Measurements from ENCODE around the gene INSR.
"Not testable (repeated sequence)": the region's sequence is repeated elsewhere in the genome, so short reads cannot be mapped to it uniquely, and the experiment has no call there.

Gene INSR

DNA sequence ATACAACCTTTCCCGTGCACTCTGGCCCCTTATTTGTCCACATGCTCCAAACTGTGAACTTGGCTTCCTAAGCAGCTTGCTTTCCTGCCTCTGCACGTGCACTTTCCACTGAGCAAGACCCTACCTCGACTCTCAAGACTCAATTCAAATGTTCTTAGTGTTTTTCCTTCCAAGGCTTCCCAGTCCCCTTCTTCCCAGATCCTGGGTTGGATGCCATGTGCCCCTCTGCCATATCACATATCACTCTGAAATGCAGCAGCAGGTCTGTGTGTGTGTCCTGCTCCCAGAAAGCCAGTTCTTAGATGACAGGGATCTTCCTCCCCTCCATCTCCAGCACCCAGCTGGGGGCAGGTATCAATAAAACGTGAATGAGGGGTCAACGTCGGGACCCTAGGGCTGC, 221.7 kb downstream of the INSR start:
- ChIA-PET CTCF (no interaction called here), POLR2A (no interaction called here)
- no peak overlapping the region for H3K4me3 ChIP-seq (ENCODE audit: low read depth, low read length)
- TF ChIP-seq, protein P1, sequence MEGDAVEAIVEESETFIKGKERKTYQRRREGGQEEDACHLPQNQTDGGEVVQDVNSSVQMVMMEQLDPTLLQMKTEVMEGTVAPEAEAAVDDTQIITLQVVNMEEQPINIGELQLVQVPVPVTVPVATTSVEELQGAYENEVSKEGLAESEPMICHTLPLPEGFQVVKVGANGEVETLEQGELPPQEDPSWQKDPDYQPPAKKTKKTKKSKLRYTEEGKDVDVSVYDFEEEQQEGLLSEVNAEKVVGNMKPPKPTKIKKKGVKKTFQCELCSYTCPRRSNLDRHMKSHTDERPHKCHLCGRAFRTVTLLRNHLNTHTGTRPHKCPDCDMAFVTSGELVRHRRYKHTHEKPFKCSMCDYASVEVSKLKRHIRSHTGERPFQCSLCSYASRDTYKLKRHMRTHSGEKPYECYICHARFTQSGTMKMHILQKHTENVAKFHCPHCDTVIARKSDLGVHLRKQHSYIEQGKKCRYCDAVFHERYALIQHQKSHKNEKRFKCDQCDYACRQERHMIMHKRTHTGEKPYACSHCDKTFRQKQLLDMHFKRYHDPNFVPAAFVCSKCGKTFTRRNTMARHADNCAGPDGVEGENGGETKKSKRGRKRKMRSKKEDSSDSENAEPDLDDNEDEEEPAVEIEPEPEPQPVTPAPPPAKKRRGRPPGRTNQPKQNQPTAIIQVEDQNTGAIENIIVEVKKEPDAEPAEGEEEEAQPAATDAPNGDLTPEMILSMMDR (IDR thresholded peaks at IDR 0.05; ENCODE audit: insufficient read depth, low read length, missing control alignments): no peak
- no peak for DNase-seq (ENCODE audit: low read depth, low spot score)

DNA sequence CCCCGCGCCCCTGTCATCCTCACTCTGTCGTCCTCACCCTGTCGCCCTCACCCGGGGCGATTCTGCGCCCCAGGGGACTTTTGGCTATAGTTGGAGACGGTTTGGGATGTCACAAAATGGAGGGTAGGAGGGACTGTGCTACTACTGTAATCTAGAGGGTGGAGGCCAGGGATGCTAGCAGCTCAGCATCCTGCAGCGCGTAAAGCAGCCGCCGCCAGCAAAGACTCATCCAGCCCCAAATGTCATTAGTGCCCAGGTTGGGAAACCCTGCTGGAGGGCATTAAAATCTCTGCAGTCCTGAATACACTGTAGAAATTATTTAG, 224.3 kb downstream of the INSR start:
- ChIA-PET CTCF (interaction anchor here (1.5 to 2.4 kb wide), 2 partner anchors 11 to 611 kb away, joined by 4 to 10 read pairs; partner anchors contain the start of gene TRAPPC5), POLR2A (interaction anchor here (0.6 to 1.0 kb wide), 6 partner anchors 10 to 1012 kb away, joined by 3 to 4 read pairs (median 4); no protein-coding TSS in a partner anchor)
- no peak for DNase-seq (ENCODE audit: low read depth, low spot score)
- H3K4me3 ChIP-seq (ENCODE audit: low read depth, low read length): peak overlapping the region; percentile 93
- TF ChIP-seq, protein P1 (IDR thresholded peaks at IDR 0.05; ENCODE audit: insufficient read depth, low read length, missing control alignments): no peak

DNA sequence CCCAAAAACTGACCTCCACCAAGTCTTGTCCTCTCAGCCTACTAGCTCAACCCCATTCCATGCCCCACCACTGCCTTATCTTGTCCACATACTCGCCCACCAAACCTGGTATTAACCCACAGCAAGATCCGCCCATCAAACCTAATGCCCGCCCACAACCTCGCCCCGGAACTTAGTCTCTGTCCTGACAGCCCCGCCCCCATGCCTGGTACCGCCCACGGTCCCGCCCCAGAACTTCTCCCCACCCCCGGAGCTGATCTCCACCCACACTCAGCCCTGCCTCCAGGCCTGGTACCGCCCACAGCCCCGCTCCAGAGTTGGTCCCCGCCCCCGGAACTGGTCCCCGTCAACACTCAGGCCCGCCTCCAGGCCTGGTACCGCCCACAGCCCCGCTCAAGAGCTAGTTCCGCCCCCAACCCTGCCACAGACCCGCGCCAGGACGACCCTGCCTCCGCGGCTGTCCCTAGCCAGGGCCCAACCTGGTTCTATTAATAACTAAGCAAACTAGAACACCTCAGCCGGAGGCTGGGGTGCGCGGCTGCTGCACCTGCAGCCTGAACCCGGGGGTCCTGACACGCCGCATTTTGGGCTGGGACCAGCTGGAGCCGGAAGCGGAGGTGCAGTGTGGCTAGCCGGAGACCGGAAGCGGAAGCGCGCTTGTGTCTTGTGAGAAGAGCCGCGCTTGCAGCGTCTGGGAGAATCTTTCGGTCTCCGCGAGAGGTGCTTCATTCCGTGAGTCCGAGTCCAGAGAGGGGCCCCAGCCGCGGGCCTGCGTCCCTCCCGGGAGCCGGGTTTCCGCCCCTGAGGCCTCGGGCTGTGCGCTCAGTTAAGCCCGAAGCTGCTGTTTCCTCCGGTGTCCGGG, 224.9 kb downstream of the INSR start, which contains the start of gene ZNF557:
ZNF557 (plus strand) TSS at position 662 of the 862 bp plus-strand sequence. CDS start 5,372 bp downstream, outside the sequence.
- POLR2A ChIA-PET: interaction anchor here (0.6 to 1.0 kb wide), 9 partner anchors 9 to 1012 kb away, joined by 3 to 4 read pairs (median 3); no protein-coding TSS in a partner anchor
- TF ChIP-seq, protein P1 (IDR thresholded peaks at IDR 0.05; ENCODE audit: insufficient read depth, low read length, missing control alignments): no peak
- CTCF ChIA-PET: interaction anchor here (0.9 to 2.4 kb wide), 4 partner anchors 11 to 612 kb away, joined by 3 to 10 read pairs (median 5); partner anchors contain the start of gene TRAPPC5
- DNase-seq (ENCODE audit: low read depth, low spot score): peak; percentile 58
- peak within 1 kb of the TSS; percentile 93 for H3K4me3 ChIP-seq (ENCODE audit: low read depth, low read length)

DNA sequence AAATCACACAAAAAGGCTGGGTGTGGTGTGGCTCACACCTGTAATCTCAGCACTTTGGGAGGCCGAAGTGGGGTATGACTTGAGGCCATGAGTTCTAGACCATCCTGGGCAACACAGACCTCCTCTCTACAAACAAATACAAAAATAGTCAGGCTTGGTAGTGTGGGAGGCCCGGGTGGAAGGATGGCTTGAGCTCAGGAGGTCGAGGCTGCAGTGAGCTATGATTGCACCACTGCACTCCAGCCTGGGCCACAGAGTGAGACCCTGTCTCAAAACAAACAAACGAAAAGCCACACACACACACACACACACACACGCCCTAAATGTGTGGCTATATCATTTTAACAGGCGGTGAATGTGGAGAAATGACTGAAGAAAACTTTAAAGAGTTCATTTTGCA, 225.6 kb downstream of the INSR start:
- POLR2A ChIA-PET: interaction anchor here (0.8 to 1.0 kb wide), 5 partner anchors 10 to 31 kb away, joined by 3 to 4 read pairs (median 4); no protein-coding TSS in a partner anchor
- peak overlapping the region; percentile 42 for H3K4me3 ChIP-seq (ENCODE audit: low read depth, low read length)
- TF ChIP-seq, protein P1 (IDR thresholded peaks at IDR 0.05; ENCODE audit: insufficient read depth, low read length, missing control alignments): no peak
- DNase-seq (ENCODE audit: low read depth, low spot score): no peak
- CTCF ChIA-PET: interaction anchor here (0.9 to 1.5 kb wide), 3 partner anchors 19 to 613 kb away, joined by 3 to 6 read pairs (median 4); partner anchors contain the start of gene TRAPPC5

DNA sequence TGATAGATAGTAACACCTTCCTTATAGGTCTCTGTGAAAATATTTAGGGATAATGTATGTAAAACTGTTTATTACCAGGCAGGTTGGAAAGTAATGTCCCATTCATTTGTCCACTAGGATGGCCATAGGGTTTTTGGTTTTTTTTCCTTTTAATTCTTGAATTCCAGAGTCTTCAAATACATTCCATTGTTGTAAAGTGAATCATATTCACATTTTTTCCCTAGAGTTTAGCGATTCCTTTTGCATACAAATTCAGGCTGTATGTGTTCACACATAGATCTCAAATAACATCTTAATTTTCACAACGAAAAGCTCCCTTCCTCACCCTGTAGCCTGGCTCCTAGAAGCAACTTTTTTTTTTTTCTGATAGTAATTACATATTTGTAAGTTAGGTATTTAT, 226.5 kb downstream of the INSR start:
- TF ChIP-seq, protein P1 (IDR thresholded peaks at IDR 0.05; ENCODE audit: insufficient read depth, low read length, missing control alignments): no peak
- ChIA-PET CTCF (interaction anchor here (1.5 kb wide), 1 partner anchor 273 kb away, joined by 6 read pairs; no protein-coding TSS in a partner anchor), POLR2A (no interaction called here)
- no peak overlapping the region for H3K4me3 ChIP-seq (ENCODE audit: low read depth, low read length)
- peak; percentile 24 for DNase-seq (ENCODE audit: low read depth, low spot score)

DNA sequence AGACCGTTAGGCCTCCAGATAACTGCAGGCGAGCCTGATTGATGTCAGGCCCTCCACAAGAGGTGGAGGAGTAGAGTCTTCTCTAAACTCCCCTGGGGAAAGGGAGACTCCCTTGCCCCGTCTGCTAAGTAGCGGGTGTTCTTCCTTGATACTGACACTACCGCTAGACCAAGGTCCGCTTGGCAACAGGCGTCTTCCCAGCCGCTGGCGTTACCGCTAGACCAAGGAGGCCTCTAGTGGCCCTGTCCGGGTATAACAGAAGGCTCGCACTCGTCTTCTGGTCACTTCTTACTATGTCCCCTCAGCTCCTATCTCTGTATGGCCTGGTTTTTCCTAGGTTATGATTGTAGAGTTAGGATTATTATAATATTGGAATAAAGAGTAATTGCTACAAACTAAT, 227.1 kb downstream of the INSR start:
- POLR2A ChIA-PET; H3K4me3 ChIP-seq (ENCODE audit: low read depth, low read length); CTCF ChIA-PET; DNase-seq (ENCODE audit: low read depth, low spot score): not testable (repeated sequence)

Measured in AG04449 (cell line).